ENCODE measurements around the gene RFPL4AL1. TPM values are rescaled to one million over a fixed set of nuclear protein-coding genes. Genes with fewer than 3 reads are reported as not detected.
"Not testable (repeated sequence)": the region's sequence is repeated elsewhere in the genome, so short reads cannot be mapped to it uniquely, and the experiment has no call there.

The RFPL4AL1 gene
- 0.20 TPM in 1 of 2 replicates, not detected in the other for total RNA-seq (2014; rRNA removed; shearing (Covaris generic))

DNA sequence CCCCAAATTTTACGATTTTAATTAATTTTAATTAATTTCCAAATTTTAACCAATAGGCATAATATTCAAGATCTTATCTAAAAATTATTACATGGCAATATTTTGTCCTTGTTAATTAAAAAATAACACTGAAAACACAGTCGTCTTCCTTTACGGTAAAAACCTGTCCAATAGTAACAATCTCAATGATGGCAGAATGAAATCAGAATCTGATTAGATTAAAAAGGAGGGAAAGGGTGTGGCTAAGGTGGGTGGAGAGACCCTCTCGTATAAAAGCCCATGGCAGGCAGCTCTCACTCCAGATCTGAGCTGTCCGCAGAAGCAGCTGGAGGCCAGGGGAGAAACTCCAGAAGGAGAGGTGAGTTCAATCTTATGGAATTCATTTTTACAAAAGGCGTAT, at the start of gene RFPL4AL1:
Gene RFPL4AL1 (plus strand): TSS at position 301 of the 400 bp plus-strand sequence. CDS start 2,687 bp downstream, outside the sequence.
- not testable (repeated sequence) for DNase-seq (ENCODE audit: low read depth)

DNA sequence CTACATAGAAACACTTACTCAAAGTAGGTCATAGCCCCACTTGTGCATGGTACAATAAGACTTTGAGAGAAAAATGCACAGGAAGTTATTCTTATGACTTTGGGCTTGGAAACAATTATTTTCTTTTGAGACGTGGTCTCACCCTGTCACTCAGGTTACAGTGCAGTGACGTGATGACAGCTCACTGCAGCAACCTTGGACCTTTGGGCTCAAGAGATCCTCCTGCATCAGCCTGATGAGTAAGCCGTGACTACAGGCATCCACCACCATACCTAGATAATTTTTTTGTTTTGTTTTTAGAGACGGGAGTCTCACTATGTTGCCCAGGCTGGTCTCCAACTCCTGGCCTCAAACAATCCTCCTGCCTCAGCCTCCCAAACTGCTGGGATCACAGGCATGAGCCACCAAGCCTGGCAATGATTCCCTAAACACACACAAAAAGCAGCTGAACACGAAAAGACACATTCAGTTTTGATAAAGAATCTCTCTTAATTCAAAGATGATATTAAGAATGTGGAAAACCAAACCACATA, 48.6 kb upstream of the RFPL4AL1 start:
- DNase-seq (ENCODE audit: low read depth), result no peak

DNA sequence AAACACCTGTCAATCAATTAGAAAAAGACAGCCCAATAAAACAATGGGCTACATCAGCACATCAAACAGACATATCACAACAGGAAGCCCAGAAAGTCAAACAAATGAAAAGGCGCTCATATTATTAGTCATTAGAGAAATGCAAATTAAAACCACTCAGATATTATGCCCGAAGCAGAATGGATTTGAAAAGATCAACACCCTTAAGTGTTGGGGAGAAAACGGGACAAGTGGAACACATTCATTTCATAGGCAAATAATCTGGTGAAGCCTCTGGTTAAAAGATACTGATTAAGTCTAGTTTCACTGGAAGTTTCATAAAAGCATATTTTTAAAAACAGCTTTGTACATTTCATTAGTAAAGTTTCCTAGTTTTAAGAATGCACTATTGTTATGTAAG, 48.1 kb upstream of the RFPL4AL1 start:
- DNase-seq (ENCODE audit: low read depth), result no peak

DNA sequence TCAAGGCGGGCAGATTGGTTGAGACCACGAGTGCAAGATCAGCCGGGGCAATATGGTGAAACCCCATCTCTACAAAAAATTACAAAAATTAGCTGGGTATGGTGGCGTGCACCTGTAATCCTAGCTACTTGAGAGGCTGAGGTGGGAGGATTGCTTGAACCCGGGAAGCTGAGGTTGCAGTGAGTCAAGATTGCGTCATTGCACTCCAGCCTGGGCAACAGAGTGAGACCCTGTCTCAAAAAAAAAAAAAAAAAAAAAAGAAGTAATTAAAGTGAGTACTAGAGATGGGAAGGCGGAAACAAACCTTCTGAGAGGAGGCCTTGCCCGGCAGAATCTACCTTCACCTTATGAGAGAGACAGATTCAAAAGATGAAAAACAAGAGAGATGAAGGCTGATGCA, 45.4 kb upstream of the RFPL4AL1 start:
- no peak for DNase-seq (ENCODE audit: low read depth)

DNA sequence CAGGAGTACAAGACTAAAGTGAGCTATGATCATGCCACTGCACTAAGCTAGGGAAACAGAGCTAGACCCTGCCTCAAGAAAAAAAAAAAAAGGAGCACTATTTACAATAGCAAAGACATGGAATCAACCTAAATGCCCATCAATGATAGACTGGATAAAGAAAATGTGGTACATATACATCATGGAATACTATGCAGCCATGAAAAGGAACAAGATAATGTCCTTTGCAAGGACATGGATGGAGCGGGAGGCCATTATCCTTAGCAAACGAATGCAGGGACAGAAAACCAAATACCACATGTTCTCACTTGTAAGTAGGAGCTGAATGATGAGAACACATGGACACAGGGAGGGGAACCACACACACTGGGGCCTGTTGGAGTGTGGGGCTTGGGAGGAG, 38.5 kb upstream of the RFPL4AL1 start:
- not testable (repeated sequence) for DNase-seq (ENCODE audit: low read depth)

DNA sequence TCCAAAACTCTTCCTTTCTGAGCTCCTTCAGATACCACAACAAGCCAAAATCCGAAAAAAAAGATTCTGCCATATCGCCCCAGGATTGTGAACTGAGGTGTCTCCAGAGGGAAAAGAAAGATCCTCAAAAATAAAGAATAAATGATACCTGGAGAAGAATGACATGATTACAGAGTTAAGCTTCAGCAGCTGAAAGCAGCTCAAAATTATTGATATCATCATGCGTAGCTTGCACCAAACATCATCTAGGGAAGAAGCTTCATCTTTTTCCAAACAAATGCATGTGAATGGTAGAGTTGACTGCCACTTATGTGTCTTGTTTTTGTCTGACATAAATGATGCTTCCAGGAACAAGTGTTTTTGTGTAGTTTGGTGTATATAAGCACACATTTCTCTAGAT, 30.6 kb upstream of the RFPL4AL1 start, which contains the start of gene NLRP9:
Gene NLRP9 (minus strand): TSS at position 101 of the 400 bp plus-strand sequence. CDS start 28 bp downstream, at position 73.
- no peak for DNase-seq (ENCODE audit: low read depth)

DNA sequence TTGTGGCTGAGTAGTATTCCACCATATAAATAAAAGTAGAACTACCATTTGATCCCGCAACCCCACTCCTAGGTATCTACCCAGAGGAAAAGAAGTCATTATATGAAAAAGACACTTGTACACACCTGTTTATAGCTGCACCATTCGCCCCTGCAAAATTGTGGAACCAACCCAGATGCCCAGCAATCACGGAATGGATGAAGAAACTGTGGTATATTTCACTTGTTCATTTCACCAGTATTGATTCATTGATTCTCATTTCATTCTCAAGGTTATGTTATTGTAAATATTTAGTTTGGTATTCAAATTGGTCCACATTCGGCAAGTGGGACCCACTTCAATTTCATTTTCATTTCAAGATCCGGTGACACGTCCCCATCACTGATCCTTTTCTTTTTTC, 18.2 kb upstream of the RFPL4AL1 start:
- DNase-seq (ENCODE audit: low read depth), result no peak

DNA sequence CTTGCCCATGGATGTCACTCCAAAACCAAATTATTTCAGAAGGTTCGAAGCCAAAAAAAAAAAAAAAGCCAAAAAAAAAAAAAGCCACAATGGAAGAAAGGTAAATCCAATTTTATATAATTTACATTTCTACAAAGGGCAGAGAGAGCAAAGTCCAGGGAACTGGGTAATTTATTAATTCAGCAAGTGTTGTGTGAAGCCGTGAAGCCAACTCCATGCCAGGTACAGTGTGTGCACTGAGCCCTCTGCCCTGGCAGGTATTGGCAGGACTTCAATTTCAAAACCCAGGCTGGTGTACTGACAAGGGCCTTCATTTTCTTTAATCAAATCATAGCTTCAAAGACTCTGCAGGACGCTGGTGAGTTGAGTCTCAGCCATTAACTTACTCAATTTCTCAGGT, 15.5 kb upstream of the RFPL4AL1 start:
- DNase-seq (ENCODE audit: low read depth), result no peak

DNA sequence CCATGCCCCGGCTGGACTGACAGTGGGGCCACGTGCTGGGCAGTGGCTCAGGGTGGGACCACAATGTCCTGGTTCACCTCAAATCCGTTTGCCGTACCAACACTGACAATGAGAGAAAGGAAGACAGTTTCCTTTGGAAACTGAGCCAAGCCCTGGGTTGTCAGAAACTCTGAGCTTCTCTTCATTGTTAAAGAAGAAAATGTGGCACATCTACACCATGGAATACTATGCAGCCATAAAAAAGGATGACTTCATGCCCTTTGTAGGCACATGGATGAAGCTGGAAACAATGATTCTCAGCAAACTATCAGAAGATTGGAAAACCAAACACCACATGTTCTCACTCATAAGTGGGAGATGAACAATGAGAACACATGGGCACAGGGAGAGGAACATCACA, 12.1 kb upstream of the RFPL4AL1 start:
- DNase-seq (ENCODE audit: low read depth), result not testable (repeated sequence)

DNA sequence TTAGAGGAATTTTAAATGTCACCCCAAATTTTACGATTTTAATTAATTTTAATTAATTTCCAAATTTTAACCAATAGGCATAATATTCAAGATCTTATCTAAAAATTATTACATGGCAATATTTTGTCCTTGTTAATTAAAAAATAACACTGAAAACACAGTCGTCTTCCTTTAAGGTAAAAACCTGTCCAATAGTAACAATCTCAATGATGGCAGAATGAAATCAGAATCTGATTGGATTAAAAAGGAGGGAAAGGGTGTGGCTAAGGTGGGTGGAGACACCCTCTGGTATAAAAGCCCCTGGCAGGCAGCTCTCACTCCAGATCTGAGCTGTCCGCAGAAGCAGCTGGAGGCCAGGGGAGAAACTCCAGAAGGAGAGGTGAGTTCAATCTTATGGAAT, 10.1 kb upstream of the RFPL4AL1 start, which contains the start of gene RFPL4A:
Gene RFPL4A (plus strand): TSS at position 301 of the 400 bp plus-strand sequence. CDS start 2,704 bp downstream, outside the sequence.
- not testable (repeated sequence) for DNase-seq (ENCODE audit: low read depth)

DNA sequence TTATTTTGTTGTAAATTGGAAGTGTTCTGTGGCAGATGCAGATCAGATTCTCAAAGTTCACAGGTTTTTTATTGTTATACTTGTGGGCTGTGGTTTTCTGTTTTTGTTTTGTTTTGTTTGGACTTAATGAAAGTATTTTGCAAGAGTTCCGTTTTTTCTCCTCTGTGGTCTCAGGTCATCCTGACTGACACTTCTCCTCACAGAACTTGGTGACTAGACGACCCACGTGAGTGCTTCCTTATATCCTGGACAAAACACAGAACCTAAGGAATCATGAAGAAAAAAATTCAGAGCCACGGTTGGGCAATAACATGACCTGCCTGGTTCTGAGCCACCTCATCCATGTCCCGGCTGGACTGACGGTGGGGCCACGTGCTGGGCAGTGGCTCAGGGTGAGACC, 2.5 kb upstream of the RFPL4AL1 start:
- no peak for DNase-seq (ENCODE audit: low read depth)

DNA sequence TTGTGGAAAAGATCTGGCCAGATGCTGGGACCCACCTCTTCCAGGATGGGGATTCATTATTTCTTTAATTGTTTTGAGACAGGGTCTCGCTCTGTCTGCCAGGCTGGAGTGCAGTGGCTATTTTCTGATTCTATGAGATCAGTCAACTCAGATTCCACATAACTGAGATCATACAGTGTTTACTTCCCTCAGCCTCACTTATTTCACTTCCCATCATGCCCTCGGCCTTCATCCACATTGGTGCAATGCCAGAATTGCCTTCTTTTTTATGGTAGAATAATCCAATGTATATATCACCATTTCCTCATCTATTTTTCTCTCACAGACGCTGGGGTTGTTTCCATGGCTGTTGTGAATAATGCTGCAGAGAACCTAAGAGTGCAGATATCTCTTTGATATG, 714 bp downstream of the RFPL4AL1 start:
- not testable (repeated sequence) for DNase-seq (ENCODE audit: low read depth)

DNA sequence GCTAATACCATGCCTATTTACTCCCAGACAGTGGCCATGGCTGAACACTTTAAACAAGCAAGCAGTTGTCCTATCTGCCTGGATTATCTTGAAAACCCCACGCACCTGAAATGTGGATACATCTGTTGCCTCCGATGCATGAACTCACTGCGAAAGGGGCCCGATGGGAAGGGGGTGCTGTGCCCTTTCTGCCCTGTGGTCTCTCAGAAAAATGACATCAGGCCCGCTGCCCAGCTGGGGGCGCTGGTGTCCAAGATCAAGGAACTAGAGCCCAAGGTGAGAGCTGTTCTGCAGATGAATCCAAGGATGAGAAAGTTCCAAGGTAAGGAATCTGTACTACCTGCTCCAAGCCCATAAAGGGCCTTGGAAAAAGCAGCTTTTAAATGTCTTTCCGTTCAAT, 8.6 kb downstream of the RFPL4AL1 start:
- DNase-seq (ENCODE audit: low read depth), result peak; percentile 5

DNA sequence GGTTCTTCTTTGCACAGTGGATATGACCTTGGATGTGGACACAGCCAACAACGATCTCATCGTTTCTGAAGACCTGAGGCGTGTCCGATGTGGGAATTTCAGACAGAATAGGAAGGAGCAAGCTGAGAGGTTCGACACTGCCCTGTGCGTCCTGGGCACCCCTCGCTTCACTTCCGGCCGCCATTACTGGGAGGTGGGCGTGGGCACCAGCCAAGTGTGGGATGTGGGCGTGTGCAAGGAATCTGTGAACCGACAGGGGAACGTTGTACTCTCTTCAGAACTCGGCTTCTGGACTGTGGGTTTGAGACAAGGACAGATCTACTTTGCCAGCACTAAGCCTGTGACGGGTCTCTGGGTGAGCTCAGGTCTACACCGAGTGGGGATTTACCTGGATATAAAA, 9.4 kb downstream of the RFPL4AL1 start:
- no peak for DNase-seq (ENCODE audit: low read depth)

DNA sequence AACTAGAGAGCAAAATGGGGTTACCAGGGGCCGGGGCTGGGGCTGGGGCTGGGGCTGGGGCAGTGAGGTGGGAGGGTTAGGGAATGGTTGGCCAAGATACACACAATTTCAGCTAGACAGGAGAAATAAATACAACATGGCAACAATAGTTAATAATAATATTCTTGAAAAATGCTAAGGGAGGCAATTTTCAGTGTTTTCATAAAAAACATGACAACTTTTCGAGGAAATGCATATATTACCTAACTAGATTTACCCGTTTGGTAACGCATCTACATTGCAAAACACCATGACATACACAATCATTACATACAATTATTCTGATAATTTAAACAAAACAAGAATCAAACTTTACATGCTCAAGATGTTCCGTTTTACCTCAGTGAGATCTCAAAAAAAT, 12.2 kb downstream of the RFPL4AL1 start:
- DNase-seq (ENCODE audit: low read depth), result no peak

DNA sequence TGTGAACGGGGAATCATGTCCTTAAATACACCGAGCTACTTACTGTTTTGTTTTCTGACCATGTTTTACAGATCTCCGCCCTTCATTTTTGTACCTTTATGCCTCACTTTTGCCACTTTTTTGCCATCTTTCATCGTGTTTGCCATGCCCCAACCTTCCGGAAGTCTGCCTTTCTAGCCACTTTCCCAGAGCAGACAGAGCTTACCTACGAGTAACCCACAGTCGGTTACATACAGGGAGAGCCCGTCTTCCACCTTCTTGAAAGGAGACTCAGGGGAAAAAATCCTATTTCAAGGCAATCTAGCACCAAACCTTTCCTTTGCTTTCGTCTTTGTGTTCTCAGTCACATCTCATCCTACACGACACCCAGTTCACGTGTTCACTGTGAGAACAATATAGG, 26.1 kb downstream of the RFPL4AL1 start:
- DNase-seq (ENCODE audit: low read depth), result no peak

DNA sequence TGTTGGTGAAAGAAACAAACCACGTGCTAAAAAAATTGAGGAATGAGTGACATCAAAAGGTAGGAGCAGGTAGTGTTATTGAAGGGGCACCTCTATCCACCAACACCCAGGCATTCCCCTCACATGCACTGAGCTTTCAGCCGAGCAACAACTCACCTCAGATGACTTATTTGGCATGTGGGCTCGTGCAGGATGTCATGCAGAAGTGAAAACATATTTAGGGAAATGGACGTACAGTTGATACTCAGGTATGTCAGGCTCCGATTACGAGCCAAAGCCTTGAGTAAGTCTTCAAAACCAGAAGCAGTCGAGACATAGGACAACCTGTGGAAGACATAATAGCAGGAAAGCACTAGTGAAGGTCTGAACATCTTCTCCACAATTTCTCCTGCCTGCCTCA, 32.5 kb downstream of the RFPL4AL1 start:
- DNase-seq (ENCODE audit: low read depth), result no peak

DNA sequence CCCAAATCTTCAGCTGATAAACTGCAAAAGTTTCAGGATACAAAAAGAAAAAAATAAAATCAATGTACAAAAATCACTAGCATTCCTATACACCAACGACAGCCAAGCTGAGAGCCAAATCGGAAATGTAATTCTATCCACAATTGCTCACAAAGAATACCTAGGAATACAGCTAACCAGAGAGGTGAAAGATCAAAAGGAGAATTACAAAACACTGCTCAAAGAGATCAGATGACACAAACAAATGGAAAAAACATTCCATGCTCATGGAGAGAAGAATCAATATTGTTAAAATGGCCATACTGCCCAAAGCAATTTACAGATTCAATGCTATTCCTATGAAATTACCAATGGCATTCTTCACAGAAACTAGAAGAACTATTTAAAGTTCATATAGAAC, 33.4 kb downstream of the RFPL4AL1 start:
- DNase-seq (ENCODE audit: low read depth), result no peak

DNA sequence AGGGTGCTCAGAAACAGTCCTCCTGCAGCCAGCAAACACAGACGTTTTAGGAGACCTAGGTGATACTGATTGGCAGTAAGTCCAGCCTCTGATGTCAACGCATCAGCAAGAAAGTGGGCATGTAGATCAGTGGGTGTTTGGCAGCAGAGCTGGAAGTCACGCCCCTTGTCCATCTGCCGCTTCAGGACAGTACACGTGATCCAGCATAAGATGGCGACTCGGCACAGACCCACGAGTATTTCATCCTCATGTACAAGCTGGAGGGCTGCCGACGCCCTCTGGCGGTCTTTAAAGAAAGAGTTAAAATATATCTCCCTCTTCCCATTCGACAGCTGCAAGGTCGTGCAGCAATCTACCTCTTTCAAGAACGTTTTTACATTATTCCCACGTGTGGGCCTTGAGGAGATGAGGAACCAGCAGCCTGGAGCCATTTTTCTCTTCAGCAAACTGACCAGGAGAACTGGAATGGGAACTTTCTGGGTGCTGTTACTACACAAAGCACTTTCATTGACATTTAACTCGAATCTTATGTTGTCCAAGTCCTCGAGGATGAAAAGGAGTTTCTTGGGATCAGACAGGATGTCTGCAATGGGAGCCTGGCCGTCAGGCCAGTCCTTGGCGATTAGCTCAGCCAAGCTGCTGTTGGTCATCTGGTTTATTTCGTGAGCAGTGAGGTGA, 40.6 kb downstream of the RFPL4AL1 start:
- DNase-seq (ENCODE audit: low read depth), result peak; percentile 91

DNA sequence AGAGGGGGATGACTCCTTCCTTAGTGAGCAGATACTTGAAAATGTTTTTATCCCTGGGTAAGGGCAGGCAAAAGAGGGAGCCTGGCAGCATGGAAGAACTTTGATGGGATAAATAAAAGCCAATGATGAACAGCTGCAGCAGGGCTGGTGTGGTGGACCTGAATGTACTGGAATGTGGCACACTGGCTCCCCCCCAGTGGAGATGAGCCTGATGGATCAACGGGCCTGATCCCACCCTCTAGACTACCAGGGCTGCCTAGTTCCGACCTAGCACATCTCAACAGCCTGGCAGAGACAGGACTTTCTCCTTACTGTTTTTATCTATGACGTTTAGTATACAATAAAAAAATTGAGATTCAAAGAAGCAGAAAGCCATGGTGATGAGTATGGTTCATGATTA, 42.4 kb downstream of the RFPL4AL1 start:
- no peak for DNase-seq (ENCODE audit: low read depth)

DNA sequence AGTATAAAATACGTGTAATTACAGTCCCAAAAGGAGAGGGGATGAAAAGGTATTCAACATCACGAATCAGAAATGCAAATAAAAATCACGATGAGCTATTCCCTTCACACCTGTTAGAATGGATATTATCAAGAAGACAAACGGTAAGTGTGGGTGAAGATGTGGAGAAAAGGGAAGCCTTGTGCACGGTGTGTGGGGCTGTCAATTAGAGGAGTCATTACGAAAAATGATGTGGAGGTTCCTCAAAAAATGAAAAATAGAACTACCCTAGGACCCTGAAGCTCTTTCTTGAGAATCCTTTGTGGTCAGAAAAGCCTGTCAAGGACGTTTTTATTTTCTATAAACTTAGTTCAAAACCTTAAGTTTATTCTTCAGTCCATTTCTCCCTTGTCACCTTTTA, 43.5 kb downstream of the RFPL4AL1 start:
- DNase-seq (ENCODE audit: low read depth), result no peak

DNA sequence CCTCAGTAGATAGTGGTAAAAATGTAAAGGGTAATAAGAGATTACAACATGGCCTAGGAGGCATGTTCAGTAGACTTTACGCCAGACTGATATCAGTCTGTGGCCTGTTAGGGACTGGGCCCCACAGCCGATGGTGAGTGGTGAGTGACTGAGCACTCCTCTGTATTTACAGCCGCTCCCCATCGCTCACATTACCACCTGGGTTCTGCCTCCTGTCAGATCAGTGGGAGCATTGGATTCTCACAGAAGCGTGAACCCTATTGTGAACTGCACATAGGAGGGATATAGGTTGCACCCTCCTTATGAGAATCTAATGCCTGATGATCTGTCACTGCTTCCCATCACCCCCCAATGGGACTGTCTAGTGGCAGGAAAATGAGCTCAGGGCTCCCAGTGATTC, 45.0 kb downstream of the RFPL4AL1 start:
- DNase-seq (ENCODE audit: low read depth), result no peak

DNA sequence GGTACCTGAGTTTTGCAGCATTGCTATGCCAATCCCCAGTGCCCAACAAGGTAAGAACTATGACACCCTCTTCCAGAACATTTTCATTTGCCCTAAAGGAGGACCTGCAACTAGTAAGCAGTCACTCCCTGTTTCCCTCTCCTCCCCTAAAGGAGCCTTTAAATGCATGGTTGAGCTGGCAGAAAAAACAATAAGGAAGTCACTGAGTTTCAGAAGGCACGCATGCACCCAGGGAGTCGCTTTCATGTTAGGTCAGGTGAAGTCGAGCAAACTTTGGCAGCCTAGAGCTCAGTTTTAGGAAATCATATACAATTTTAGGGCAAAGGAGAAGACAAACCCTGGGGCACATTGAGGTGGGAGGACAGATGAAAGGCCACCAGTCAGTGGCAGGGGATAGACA, 51.1 kb downstream of the RFPL4AL1 start:
- no peak for DNase-seq (ENCODE audit: low read depth)

All from RPMI7951 (cell line).